Ovary (tissue), 3 donors: ENCODE data around the gene DTNA.

Experiments used
- POLR2A ChIP-seq: fragments of 450-650 bp; IDR thresholded peaks from one replicate; pipeline ENCODE4 v1.6.1; 2017; ENCODE audit warnings: antibody characterized with exemption, mild to moderate bottlenecking, moderate library complexity
- TF ChIP-seq, protein P1 (sequence below), 3 donors: fragments of 450-650 bp in 2 of 3; fragments of 200-600 bp in 1 of 3; IDR thresholded peaks; one replicate each; pipeline versions ENCODE4 v1.5.1 to v1.8.0; 2016 to 2022; ENCODE audit warnings: antibody characterized with exemption in 3 of 3, mild to moderate bottlenecking in 1 of 3
- donor health status: DM: no; HTN: no; CAD: no.

DNA sequence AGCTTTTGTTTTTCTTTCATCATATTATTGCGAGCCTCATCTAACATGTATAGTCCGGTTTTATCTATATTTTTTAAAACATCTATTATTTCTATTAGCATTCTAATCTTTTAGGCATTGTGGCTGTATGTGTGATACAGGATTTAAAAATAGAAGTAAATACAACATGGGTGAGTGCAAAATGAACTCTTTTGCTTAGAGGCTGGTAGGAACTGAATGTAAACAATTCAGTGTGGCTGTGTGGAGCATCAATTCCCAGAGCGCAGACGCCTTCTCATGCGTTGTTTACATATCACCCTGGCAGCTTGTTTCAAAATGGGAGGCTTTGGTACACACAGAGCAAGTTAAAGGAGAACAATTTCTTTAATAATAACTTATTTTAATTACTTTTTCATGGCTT, 836 bp downstream of the DTNA start:
- TF ChIP-seq, protein P1, sequence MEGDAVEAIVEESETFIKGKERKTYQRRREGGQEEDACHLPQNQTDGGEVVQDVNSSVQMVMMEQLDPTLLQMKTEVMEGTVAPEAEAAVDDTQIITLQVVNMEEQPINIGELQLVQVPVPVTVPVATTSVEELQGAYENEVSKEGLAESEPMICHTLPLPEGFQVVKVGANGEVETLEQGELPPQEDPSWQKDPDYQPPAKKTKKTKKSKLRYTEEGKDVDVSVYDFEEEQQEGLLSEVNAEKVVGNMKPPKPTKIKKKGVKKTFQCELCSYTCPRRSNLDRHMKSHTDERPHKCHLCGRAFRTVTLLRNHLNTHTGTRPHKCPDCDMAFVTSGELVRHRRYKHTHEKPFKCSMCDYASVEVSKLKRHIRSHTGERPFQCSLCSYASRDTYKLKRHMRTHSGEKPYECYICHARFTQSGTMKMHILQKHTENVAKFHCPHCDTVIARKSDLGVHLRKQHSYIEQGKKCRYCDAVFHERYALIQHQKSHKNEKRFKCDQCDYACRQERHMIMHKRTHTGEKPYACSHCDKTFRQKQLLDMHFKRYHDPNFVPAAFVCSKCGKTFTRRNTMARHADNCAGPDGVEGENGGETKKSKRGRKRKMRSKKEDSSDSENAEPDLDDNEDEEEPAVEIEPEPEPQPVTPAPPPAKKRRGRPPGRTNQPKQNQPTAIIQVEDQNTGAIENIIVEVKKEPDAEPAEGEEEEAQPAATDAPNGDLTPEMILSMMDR (IDR thresholded peaks at IDR 0.05) = no peak
- TF ChIP-seq POLR2A = no peak
